CD4-positive, alpha-beta T cell treated with Interleukin-15 for 1 hour (primary cell): ENCODE results near the gene TACC2.

Source experiments
- DNase-seq: peaks from one replicate; pipeline ENCODE4 v3.0.0-alpha.2; 2020

Gene TACC2

DNA sequence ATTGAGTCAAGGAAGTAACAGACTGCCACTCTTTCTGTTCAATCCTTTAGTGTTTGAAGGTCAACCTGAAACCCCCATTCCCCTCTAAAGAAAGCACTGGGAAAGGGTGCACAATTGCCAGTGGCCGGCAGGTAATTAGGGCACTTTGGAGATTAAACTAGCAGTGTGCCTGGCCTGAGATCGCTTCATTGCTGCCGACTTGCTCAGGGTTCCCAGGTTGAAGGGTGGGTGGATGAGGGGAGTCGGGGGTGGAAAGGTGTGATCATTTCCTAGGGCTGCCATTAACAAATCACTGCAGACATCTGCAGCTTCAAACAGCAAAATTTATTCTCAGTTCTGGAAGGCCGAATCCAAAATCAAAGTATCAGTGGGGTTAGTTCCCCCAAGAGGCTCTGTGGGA lies 265.9 kb downstream of the TACC2 start:
- DNase-seq = no peak

DNA sequence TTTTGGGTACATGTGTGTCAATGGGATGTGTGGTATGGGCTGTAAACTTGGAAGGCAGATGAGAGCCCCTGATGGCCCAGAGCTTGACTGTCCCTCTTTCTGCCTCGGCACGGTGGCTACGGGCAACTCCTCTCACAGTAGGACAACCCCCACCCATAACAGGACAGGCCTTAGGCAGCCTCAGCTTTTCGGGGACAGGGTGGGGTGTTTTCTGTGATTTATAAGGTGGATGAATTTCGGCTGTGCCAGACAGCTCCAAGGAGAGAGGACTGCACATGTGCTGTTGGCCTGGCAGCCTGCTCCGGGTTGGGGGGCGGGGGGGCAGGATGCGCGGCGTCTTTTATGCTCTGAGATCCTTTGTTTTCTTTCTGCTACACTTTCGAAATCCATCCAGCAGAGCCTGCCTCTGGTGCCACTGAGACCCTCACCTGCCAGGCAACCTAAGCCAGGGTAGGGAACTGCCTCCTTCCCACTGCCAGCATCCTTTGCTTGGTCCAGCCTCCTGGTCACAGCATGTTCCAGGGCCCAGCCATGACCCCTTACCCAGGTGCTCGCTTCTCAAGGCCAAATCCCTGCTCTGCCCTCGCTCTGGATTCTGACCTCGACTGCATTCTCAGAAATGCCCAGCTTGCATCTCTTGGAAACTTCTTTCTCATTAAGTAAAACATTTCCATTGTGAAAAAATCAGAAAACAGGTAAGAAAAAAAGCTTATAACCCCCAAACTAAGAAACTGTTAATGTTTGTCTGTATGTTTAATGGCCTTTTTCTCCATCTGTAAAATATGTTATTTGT lies 266.7 kb downstream of the TACC2 start:
- DNase-seq = no peak

- no peak for DNase-seq
Observed at GRCh38 chr10:122257041-122257440, 268.1 kb downstream of the TACC2 start.

DNA sequence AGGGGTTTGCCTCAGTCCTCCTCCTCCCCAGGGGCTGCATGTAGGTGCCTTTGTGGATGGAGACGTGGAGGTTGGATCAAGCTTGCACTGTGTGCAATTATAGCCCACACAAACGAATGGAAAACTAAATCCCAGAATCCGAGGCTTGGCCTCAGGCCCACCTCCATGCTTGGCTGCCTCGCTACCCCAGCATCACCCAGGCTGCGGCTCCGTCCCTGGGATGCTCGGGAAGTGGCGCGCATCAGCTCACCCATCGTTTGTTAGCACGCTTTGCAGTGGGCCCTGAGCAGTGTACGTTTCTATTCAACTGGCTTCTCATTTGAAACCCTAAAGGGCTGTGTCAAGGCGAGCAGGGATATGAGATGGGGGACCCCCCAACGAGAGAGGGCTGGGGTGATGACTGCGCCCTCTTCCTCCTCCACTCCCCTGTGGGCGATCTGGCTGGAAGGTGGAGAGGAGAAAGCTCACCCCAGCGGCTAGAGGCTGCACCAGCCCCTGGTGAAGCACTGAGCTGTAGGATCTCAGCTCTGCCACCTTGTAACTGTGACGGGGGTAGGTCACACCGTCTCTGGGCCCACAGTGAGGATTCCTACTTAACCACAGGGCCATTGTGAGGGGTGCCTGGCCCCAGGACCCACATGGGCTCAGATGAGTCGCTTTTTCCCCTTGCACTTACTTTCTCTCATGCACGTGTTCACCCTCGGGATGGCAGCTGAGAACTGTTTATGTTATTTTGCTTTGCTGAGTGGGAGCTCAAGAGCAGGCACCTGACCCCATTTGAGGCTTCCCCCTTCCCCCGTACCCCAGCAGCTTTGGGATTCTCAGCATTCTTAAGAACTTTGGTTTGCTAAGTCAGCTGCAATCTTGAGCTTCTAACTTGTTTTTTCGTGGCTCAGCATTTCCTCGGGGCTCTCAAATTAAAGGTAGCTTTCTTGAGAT lies 269.4 kb downstream of the TACC2 start:
- no peak for DNase-seq

- DNase-seq = no peak
Observed at GRCh38 chr10:122259075-122259466, 270.1 kb downstream of the TACC2 start.

- DNase-seq = no peak
Observed at GRCh38 chr10:122261584-122261983, 272.6 kb downstream of the TACC2 start.

DNA sequence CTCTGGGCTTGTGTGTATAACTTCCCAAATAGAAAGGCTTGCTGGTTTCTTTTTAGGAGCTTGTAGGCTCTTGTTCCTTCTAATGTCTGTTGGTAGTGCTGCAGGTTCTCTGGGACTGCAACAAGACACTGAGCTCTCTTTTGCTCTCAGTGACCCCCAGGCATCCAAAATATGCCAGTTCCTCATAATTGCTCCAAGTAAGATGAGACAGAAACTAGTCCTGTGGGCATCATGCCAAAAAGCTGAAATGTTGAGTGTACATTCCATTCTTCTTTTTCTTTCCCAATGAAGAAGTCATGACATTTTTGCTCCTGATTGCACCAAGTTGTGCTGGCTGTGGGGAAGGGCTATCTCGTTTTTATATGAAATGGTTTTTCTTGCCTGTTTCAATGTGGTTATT lies 275.0 kb downstream of the TACC2 start:
- no peak for DNase-seq

- no peak for DNase-seq
Observed at GRCh38 chr10:122264436-122264835, 275.5 kb downstream of the TACC2 start.

GRCh38 chr10:122264931-122265330 lies 276.0 kb downstream of the TACC2 start:
- no peak for DNase-seq

GRCh38 chr10:122265896-122266295 lies 276.9 kb downstream of the TACC2 start:
- DNase-seq = no peak

GRCh38 chr10:122267849-122268737 lies 279.1 kb downstream of the TACC2 start:
- DNase-seq = no peak

- no peak for DNase-seq
Observed at GRCh38 chr10:122269059-122269687, 280.2 kb downstream of the TACC2 start.

GRCh38 chr10:122271076-122271475 lies 282.1 kb downstream of the TACC2 start, which contains the start of gene BTBD16:
Gene BTBD16, plus strand, starts transcription at chr10:122271296. Its CDS starts 3,786 bp downstream, at chr10:122275082.
- DNase-seq = no peak

DNA sequence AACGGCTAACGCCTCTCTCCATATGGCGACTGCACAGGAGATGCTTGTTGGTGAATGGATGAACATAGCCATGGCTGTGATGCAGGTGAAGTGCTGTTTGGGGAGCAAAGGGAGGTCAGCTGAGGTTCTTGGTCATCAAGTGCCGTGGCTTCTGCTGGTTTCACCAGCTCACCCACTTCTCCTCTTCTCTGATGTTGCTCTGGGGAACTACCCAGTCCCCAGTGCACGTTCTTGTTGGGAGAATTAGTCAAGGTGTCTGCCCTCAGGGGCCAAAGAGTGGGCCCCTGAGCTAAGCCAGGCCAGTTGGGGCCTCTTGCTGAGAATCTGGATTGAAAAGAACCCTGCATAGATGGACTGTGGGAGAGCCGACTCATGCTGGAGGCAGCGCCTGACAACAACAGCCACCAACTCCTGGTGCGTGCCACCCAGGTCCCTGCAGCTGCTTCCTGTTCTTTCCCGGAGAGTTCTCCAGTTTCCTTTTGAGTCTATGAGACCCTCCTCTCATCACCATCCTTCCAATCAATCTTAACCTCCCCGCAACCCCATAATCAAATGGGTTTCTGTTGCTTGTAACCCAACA lies 285.1 kb downstream of the TACC2 start:
- DNase-seq = no peak

GRCh38 chr10:122276611-122277208 lies 287.7 kb downstream of the TACC2 start:
- DNase-seq = no peak

DNA sequence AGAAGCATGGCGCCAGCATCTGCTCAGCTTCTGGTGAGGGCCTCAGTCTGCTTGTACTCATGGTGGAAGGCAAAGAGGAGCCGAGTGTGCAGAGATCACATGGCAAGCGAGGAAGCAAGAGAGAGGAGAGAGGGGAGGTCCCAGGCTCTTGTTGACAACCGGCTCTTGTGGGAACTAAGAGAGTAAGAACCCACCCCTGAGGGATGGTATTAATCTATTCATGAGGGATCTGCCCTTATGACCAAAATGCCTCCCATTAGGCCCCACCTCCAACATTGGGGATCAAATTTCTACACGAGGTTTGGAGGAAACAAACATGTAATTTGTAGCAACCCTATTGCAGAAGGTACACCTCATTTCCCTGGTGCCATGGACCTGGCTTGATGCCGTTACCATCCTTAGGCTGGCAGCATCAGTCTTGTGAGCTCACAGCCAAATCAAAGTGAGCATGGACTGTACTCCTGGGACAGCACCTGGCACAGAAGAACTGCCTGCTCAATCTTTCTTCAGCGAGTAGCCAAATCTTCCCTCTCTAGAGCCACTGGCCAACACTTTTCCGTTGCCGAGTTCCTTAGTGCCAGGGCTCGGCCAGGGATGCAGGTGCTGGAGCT lies 288.7 kb downstream of the TACC2 start:
- DNase-seq = no peak

GRCh38 chr10:122279725-122280141 lies 290.8 kb downstream of the TACC2 start:
- no peak for DNase-seq

- DNase-seq = no peak
Observed at GRCh38 chr10:122280156-122280555, 291.2 kb downstream of the TACC2 start.

GRCh38 chr10:122281018-122281626 lies 292.2 kb downstream of the TACC2 start:
- DNase-seq = no peak

GRCh38 chr10:122281751-122282150 lies 292.8 kb downstream of the TACC2 start:
- no peak for DNase-seq
